ENCODE measurements around the gene KRT80. TPM values are rescaled to one million over a fixed set of nuclear protein-coding genes. Genes with fewer than 3 reads are reported as not detected.

Gene KRT80
- total RNA-seq, 2 donors from 2014 or later: 0.07 to 0.09 TPM

- 82 to 86% methylated on average over 4 to 8 of the region's 8 CpGs for WGBS, 2 experiments (ENCODE audit: insufficient coverage in 1 of 2, insufficient read length in 1 of 2)
- no peak for DNase-seq
- H3K36me3 Mint-ChIP-seq (ENCODE audit: low read depth): no peaks in the 10 kb centered on the region
- Histone ChIP-seq H3K4me3 (ENCODE audit: low read length) (no peak overlapping the region), H3K27ac (ENCODE audit: low read depth, low read length) (no peak overlapping the region), H3K9me3 (ENCODE audit: control insufficient read depth, low read length) (no peaks in the 10 kb centered on the region), H3K9ac (ENCODE audit: extremely low read depth, low read length, poor library complexity, severe bottlenecking) (no peak overlapping the region), H3K27me3 (ENCODE audit: control insufficient read depth, insufficient read depth, low read length, poor library complexity, severe bottlenecking) (no peaks in the 10 kb centered on the region), H3K4me1 (ENCODE audit: control insufficient read depth, insufficient read depth, low read length) (peaks cover 4% of the 10 kb centered on the region), H3K36me3 (ENCODE audit: control insufficient read depth, insufficient read depth, low read length) (no peaks in the 10 kb centered on the region)
- H3K9me3 Mint-ChIP-seq: no peaks in the 10 kb centered on the region
- TF ChIP-seq, protein P1, sequence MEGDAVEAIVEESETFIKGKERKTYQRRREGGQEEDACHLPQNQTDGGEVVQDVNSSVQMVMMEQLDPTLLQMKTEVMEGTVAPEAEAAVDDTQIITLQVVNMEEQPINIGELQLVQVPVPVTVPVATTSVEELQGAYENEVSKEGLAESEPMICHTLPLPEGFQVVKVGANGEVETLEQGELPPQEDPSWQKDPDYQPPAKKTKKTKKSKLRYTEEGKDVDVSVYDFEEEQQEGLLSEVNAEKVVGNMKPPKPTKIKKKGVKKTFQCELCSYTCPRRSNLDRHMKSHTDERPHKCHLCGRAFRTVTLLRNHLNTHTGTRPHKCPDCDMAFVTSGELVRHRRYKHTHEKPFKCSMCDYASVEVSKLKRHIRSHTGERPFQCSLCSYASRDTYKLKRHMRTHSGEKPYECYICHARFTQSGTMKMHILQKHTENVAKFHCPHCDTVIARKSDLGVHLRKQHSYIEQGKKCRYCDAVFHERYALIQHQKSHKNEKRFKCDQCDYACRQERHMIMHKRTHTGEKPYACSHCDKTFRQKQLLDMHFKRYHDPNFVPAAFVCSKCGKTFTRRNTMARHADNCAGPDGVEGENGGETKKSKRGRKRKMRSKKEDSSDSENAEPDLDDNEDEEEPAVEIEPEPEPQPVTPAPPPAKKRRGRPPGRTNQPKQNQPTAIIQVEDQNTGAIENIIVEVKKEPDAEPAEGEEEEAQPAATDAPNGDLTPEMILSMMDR (conservative IDR thresholded peaks at IDR 0.05): no peak
- H3K27me3 Mint-ChIP-seq (ENCODE audit: insufficient read depth): peaks cover 1% of the 10 kb centered on the region
- peaks cover 27% of the 10 kb centered on the region for H3K4me1 Mint-ChIP-seq
- H3K27ac Mint-ChIP-seq: peak overlapping the region; percentile 78
- H3K4me3 Mint-ChIP-seq: no peak overlapping the region
Observed at GRCh38 chr12:52183971-52184370, 7.8 kb downstream of the KRT80 start.

GRCh38 chr12:52183544-52183910 lies 8.3 kb downstream of the KRT80 start:
- no peak overlapping the region for H3K27ac ChIP-seq (ENCODE audit: low read depth, low read length)
- H3K4me1 Mint-ChIP-seq: peaks cover 27% of the 10 kb centered on the region

DNA sequence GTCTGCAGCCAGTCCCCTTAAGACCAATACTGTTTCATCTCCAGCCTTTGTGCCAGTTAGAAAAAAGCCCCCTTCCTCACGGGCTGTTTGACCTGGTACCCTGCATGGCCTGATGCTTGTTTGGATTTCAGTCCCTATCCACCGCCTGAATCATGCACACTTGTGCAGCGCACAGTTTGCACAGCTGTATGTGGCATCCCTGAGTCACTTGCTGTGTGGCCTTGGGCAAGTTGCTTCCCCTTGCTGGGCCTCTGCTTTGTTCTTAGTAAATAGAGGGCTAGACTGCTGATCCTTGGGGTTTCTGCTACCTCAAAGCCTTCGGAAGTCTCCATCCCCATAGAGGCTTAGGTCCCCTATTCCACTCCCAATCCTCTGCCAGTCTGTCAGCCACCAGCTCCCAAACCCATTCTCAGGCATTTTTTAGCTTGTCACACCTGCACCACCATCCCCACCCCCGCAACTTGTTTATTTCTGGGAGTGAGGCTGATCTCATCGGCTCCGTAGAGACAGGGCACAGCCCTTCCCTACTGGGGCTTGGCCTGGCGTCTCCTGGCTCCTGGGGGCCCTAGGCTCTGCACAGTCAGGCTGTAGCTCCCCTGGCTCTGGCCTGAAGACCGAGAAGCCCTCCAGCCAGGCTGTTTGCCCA lies 8.8 kb downstream of the KRT80 start:
- H3K36me3 ChIP-seq (ENCODE audit: control insufficient read depth, insufficient read depth, low read length): no peaks in the 10 kb centered on the region
- DNase-seq: peak; percentile 89
- H3K36me3 Mint-ChIP-seq (ENCODE audit: low read depth): no peaks in the 10 kb centered on the region
- H3K27ac Mint-ChIP-seq: peak overlapping the region; percentile 78
- WGBS, 2 experiments (ENCODE audit: insufficient coverage in 1 of 2, insufficient read length in 1 of 2): 78 to 80% methylated on average over 8 to 9 of the region's 9 CpGs
- no peak overlapping the region for H3K27ac ChIP-seq (ENCODE audit: low read depth, low read length)
- H3K9ac ChIP-seq (ENCODE audit: extremely low read depth, low read length, poor library complexity, severe bottlenecking): no peak overlapping the region
- H3K4me3 ChIP-seq (ENCODE audit: low read length): no peak overlapping the region
- no peaks in the 10 kb centered on the region for H3K27me3 ChIP-seq (ENCODE audit: control insufficient read depth, insufficient read depth, low read length, poor library complexity, severe bottlenecking)
- TF ChIP-seq, protein P1 (conservative IDR thresholded peaks at IDR 0.05): no peak
- H3K27me3 Mint-ChIP-seq (ENCODE audit: insufficient read depth): peaks cover 1% of the 10 kb centered on the region
- no peaks in the 10 kb centered on the region for H3K9me3 Mint-ChIP-seq
- no peak overlapping the region for H3K4me3 Mint-ChIP-seq
- peaks cover 4% of the 10 kb centered on the region for H3K4me1 ChIP-seq (ENCODE audit: control insufficient read depth, insufficient read depth, low read length)
- no peaks in the 10 kb centered on the region for H3K9me3 ChIP-seq (ENCODE audit: control insufficient read depth, low read length)
- H3K4me1 Mint-ChIP-seq: peaks cover 27% of the 10 kb centered on the region

More at GRCh38 chr12:52183544-52183910, 8.3 kb downstream of the KRT80 start:
- no peak overlapping the region for H3K4me3 ChIP-seq (ENCODE audit: low read length)
- H3K27me3 ChIP-seq (ENCODE audit: control insufficient read depth, insufficient read depth, low read length, poor library complexity, severe bottlenecking): no peaks in the 10 kb centered on the region
- Mint-ChIP-seq H3K4me3 (no peak overlapping the region), H3K27ac (peak overlapping the region; percentile 78), H3K36me3 (ENCODE audit: low read depth) (no peaks in the 10 kb centered on the region), H3K9me3 (no peaks in the 10 kb centered on the region), H3K27me3 (ENCODE audit: insufficient read depth) (peaks cover 1% of the 10 kb centered on the region)
- DNase-seq: no peak
- 80 to 91% methylated on average over 6 of the region's 6 CpGs for WGBS, 2 experiments (ENCODE audit: insufficient coverage in 1 of 2, insufficient read length in 1 of 2)
- peaks cover 4% of the 10 kb centered on the region for H3K4me1 ChIP-seq (ENCODE audit: control insufficient read depth, insufficient read depth, low read length)
- H3K36me3 ChIP-seq (ENCODE audit: control insufficient read depth, insufficient read depth, low read length): no peaks in the 10 kb centered on the region
- TF ChIP-seq, protein P1 (conservative IDR thresholded peaks at IDR 0.05): no peak
- H3K9ac ChIP-seq (ENCODE audit: extremely low read depth, low read length, poor library complexity, severe bottlenecking): no peak overlapping the region
- no peaks in the 10 kb centered on the region for H3K9me3 ChIP-seq (ENCODE audit: control insufficient read depth, low read length)

Data from endodermal cell (in vitro differentiated cells).